Neural cell (in vitro differentiated cells): ENCODE measurements around the gene HNRNPLL. TPM values are rescaled to one million over a fixed set of nuclear protein-coding genes. Genes with fewer than 3 reads are reported as not detected.

Source experiments
- H2AFZ ChIP-seq: fragments of 200-600, 300-800 bp; sonication (generic), shearing (Covaris generic); 2 replicates; pipeline ENCODE4 v1.6.0; 2014; ENCODE audit warnings: low read depth, mild to moderate bottlenecking, antibody characterized with exemption, low read length, moderate library complexity
- H3F3A ChIP-seq: fragments of 200-600 bp; shearing (Covaris generic); 2 replicates; pipeline ENCODE4 v1.6.1; 2016; ENCODE audit warnings: mild to moderate bottlenecking, moderate library complexity, mixed read lengths, antibody characterized with exemption, low read length; ENCODE audit not compliant: insufficient read depth, poor library complexity, severe bottlenecking
- H3K27ac ChIP-seq: fragments of 200-600, 300-800 bp; sonication (generic), shearing (Covaris generic); 2 replicates; pipeline ENCODE4 v1.5.1; 2014; ENCODE audit warnings: mild to moderate bottlenecking, low read length, moderate library complexity
- H3K27me3 ChIP-seq: fragments of 300-800, 200-600 bp; sonication (generic), shearing (Covaris generic); 2 replicates; pipeline ENCODE4 v1.6.0; 2014; ENCODE audit warnings: mild to moderate bottlenecking, low read depth, low read length, moderate library complexity; ENCODE audit not compliant: insufficient read depth
- H3K36me3 ChIP-seq: fragments of 300-800, 200-600 bp; sonication (generic), shearing (Covaris generic); 2 replicates; pipeline ENCODE4 v1.5.1; 2014; ENCODE audit warnings: mild to moderate bottlenecking, antibody characterized with exemption, low read length, moderate library complexity; ENCODE audit not compliant: insufficient read depth
- H3K4me2 ChIP-seq: fragments of 300-800, 200-600 bp; sonication (generic), shearing (Covaris generic); 2 replicates; pipeline ENCODE4 v1.6.0; 2014; ENCODE audit warnings: mild to moderate bottlenecking, low read length
- H3K4me3 ChIP-seq: fragments of 300-800, 200-600 bp; sonication (generic), shearing (Covaris generic); 2 replicates; pipeline ENCODE4 v1.5.1; 2014; ENCODE audit warnings: mild to moderate bottlenecking, low read length, moderate library complexity
- H3K79me2 ChIP-seq: fragments of 200-600 bp; shearing (Covaris generic); replicated peaks from 2 replicates; pipeline ENCODE4 v1.6.0; 2014; ENCODE audit warnings: mild to moderate bottlenecking, low read length, moderate library complexity; ENCODE audit not compliant: insufficient read depth
- H3K9ac ChIP-seq: fragments of 300-800, 200-600 bp; sonication (generic), shearing (Covaris generic); 2 replicates; pipeline ENCODE4 v1.6.1; 2016; ENCODE audit warnings: mild to moderate bottlenecking, low read length, mixed read lengths
- H3K9me2 ChIP-seq: fragments of 200-600 bp; shearing (Covaris generic); 2 replicates; pipeline ENCODE4 v1.6.1; 2016; ENCODE audit warnings: mild to moderate bottlenecking, low read length, mixed read lengths; ENCODE audit not compliant: insufficient read depth
- H3K9me3 ChIP-seq: fragments of 200-600, 300-800 bp; sonication (generic), shearing (Covaris generic); 2 replicates; pipeline ENCODE4 v1.6.1; 2016; ENCODE audit warnings: mild to moderate bottlenecking, mixed run types, low read length, moderate library complexity, mixed read lengths
- H4K20me1 ChIP-seq: fragments of 200-600 bp; shearing (Covaris generic); 2 replicates; pipeline ENCODE4 v1.6.1; 2016; ENCODE audit warnings: mild to moderate bottlenecking, mixed run types; ENCODE audit not compliant: insufficient read depth
- EP300 ChIP-seq: fragments of 450-650 bp; conservative IDR thresholded peaks from 2 replicates; pipeline ENCODE4 v1.6.1; 2014; ENCODE audit warnings: antibody characterized with exemption, mild to moderate bottlenecking, moderate library complexity; ENCODE audit not compliant: poor library complexity, severe bottlenecking
- EZH2 ChIP-seq: fragments of 200-600, 300-800 bp; shearing (Covaris generic), sonication (generic); IDR thresholded peaks from 2 replicates; pipeline ENCODE4 v1.6.1; 2014; ENCODE audit warnings: antibody characterized with exemption, low read length, borderline replicate concordance, mild to moderate bottlenecking; ENCODE audit not compliant: insufficient read depth, poor library complexity, severe bottlenecking
- MXI1 ChIP-seq: fragments of 450-650 bp; conservative IDR thresholded peaks from 2 replicates; pipeline ENCODE4 v1.6.1; 2014; ENCODE audit warnings: antibody characterized with exemption, mild to moderate bottlenecking; ENCODE audit not compliant: poor library complexity, severe bottlenecking
- POLR2AphosphoS5 ChIP-seq: IDR thresholded peaks from 2 replicates; pipeline ENCODE4 v1.6.1; 2012
- RAD21 ChIP-seq: fragments of 450-650 bp; conservative IDR thresholded peaks from 2 replicates; pipeline ENCODE4 v1.6.1; 2014; ENCODE audit warnings: antibody characterized with exemption, mild to moderate bottlenecking, moderate library complexity
- REST ChIP-seq: IDR thresholded peaks from 2 replicates; pipeline ENCODE4 v1.6.1; 2012; ENCODE audit warnings: borderline replicate concordance
- SMC3 ChIP-seq: fragments of 450-650 bp; conservative IDR thresholded peaks from 2 replicates; pipeline ENCODE4 v1.6.1; 2014; ENCODE audit warnings: antibody characterized with exemption, mild to moderate bottlenecking, moderate library complexity; ENCODE audit not compliant: poor library complexity
- TAF1 ChIP-seq: IDR thresholded peaks from 2 replicates; pipeline ENCODE4 v1.6.1; 2012; ENCODE audit warnings: low read depth
- polyA plus RNA-seq: library from polyadenylated mRNA; depleted of rRNA; stranded (reverse); fragments of >200 nt; gene quantifications from 2 replicates; pipeline ENCODE4 v1.2.3, GENCODE V29; 2014
- TF ChIP-seq, protein P1 (sequence below): fragments of 450-650 bp; IDR thresholded peaks from 2 replicates; pipeline ENCODE4 v1.5.1; 2014; ENCODE audit warnings: antibody characterized with exemption, mild to moderate bottlenecking, moderate library complexity; ENCODE audit not compliant: poor library complexity, severe bottlenecking

Gene HNRNPLL
- polyA plus RNA-seq, 1 donor from 2014 or later: 63.5 TPM

DNA sequence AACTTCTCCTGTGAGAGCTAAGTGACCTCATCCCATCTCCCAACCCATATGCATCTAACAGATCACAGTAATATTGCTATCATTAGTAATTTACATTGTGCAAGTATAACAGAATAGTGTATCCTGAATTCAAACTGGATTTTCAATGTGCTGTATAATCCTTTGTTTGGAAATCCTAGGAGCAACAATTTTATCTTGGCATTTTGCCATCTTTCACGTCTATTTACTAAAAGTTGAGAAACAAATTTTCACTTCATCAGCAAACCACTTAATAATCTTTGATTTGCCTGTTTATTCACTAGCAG, 3.8 kb downstream of the HNRNPLL start:
- Histone ChIP-seq H2AFZ (no peak overlapping the region), H3F3A (peaks cover 3% of the 10 kb centered on the region), H4K20me1 (peaks cover 8% of the 10 kb centered on the region), H3K9me3 (no peaks in the 10 kb centered on the region), H3K9ac (no peak overlapping the region), H3K4me2 (peak overlapping the region; percentile 62), H3K27me3 (no peaks in the 10 kb centered on the region), H3K36me3 (no peaks in the 10 kb centered on the region), H3K9me2 (no peaks in the 10 kb centered on the region), H3K27ac (no peak overlapping the region), H3K79me2 (peaks cover 78% of the 10 kb centered on the region), H3K4me3 (peak overlapping the region; percentile 87)
- no peak for TF ChIP-seq SMC3
- TF ChIP-seq POLR2AphosphoS5: no peak
- no peak for TF ChIP-seq REST
- TF ChIP-seq, protein P1, sequence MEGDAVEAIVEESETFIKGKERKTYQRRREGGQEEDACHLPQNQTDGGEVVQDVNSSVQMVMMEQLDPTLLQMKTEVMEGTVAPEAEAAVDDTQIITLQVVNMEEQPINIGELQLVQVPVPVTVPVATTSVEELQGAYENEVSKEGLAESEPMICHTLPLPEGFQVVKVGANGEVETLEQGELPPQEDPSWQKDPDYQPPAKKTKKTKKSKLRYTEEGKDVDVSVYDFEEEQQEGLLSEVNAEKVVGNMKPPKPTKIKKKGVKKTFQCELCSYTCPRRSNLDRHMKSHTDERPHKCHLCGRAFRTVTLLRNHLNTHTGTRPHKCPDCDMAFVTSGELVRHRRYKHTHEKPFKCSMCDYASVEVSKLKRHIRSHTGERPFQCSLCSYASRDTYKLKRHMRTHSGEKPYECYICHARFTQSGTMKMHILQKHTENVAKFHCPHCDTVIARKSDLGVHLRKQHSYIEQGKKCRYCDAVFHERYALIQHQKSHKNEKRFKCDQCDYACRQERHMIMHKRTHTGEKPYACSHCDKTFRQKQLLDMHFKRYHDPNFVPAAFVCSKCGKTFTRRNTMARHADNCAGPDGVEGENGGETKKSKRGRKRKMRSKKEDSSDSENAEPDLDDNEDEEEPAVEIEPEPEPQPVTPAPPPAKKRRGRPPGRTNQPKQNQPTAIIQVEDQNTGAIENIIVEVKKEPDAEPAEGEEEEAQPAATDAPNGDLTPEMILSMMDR: no peak
- TF ChIP-seq MXI1: no peak
- no peak for TF ChIP-seq EP300
- TF ChIP-seq EZH2: no peak
- TF ChIP-seq TAF1: no peak
- no peak for TF ChIP-seq RAD21

GRCh38 chr2:38598200-38598990, 4.3 kb downstream of the HNRNPLL start:
- H3F3A ChIP-seq: no peaks in the 10 kb centered on the region
- H3K27ac ChIP-seq: no peak overlapping the region
- peaks cover 82% of the 10 kb centered on the region for H3K79me2 ChIP-seq
- H3K4me3 ChIP-seq: peak overlapping the region; percentile 87
- H3K9me2 ChIP-seq: no peaks in the 10 kb centered on the region
- H4K20me1 ChIP-seq: peaks cover 8% of the 10 kb centered on the region
- no peak overlapping the region for H2AFZ ChIP-seq
- H3K9ac ChIP-seq: no peak overlapping the region
- no peaks in the 10 kb centered on the region for H3K36me3 ChIP-seq
- peak overlapping the region; percentile 62 for H3K4me2 ChIP-seq
- TF ChIP-seq SMC3: no peak
- no peak for TF ChIP-seq POLR2AphosphoS5
- TF ChIP-seq MXI1: no peak
- TF ChIP-seq EP300: no peak
- TF ChIP-seq TAF1: no peak
- TF ChIP-seq, protein P1: no peak
- TF ChIP-seq RAD21: no peak
- no peak for TF ChIP-seq EZH2
- TF ChIP-seq REST: no peak
- H3K27me3 ChIP-seq: no peaks in the 10 kb centered on the region
- H3K9me3 ChIP-seq: no peaks in the 10 kb centered on the region
